ENCODE data around the gene PLCXD1. TPM values are rescaled to one million over a fixed set of nuclear protein-coding genes. Genes with fewer than 3 reads are reported as not detected.

Gene PLCXD1
- total RNA-seq, 2 donors from 2014 or later, result 12.9 to 20.8 TPM

DNA sequence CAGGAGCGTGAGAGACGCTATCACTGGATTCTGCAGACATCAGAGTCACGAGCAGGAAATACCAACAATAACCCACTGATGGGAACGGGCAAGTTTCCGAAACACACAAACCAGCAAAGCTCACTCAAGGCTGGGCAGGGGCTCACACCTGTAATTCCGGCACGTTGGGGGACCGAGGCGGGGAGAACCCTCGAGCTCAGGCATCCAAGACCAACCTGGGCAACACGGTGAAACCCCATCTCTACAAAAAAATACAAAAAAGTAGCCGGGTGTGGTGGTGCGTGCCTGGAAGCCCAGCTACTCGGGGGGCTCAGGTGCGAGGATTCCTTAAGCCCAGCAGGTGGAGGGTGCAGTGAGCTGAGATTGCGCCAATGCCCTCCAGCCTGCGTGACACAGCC lies 54.6 kb downstream of the PLCXD1 start:
- Histone ChIP-seq H3K36me3 (no peaks in the 10 kb centered on the region), H3K9me3 (no peaks in the 10 kb centered on the region), H3K27ac (no peak overlapping the region), H3K4me3 (no peak overlapping the region), H3K27me3 (replicated peaks; ENCODE audit: insufficient read depth) (no peaks in the 10 kb centered on the region), H3K4me1 (replicated peaks) (no peaks in the 10 kb centered on the region)
- TF ChIP-seq POLR2A (IDR thresholded peaks at IDR 0.05) (no peak), POLR2AphosphoS5 (IDR thresholded peaks at IDR 0.05) (no peak)
- TF ChIP-seq, protein P1, sequence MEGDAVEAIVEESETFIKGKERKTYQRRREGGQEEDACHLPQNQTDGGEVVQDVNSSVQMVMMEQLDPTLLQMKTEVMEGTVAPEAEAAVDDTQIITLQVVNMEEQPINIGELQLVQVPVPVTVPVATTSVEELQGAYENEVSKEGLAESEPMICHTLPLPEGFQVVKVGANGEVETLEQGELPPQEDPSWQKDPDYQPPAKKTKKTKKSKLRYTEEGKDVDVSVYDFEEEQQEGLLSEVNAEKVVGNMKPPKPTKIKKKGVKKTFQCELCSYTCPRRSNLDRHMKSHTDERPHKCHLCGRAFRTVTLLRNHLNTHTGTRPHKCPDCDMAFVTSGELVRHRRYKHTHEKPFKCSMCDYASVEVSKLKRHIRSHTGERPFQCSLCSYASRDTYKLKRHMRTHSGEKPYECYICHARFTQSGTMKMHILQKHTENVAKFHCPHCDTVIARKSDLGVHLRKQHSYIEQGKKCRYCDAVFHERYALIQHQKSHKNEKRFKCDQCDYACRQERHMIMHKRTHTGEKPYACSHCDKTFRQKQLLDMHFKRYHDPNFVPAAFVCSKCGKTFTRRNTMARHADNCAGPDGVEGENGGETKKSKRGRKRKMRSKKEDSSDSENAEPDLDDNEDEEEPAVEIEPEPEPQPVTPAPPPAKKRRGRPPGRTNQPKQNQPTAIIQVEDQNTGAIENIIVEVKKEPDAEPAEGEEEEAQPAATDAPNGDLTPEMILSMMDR (IDR thresholded peaks at IDR 0.05), result no peak
- intact Hi-C loops (cut with DNase I), result no loop called here
- 96% methylated on average over 17 of the region's 17 CpGs for WGBS
- no peak for DNase-seq (ENCODE audit: low spot score)

DNA sequence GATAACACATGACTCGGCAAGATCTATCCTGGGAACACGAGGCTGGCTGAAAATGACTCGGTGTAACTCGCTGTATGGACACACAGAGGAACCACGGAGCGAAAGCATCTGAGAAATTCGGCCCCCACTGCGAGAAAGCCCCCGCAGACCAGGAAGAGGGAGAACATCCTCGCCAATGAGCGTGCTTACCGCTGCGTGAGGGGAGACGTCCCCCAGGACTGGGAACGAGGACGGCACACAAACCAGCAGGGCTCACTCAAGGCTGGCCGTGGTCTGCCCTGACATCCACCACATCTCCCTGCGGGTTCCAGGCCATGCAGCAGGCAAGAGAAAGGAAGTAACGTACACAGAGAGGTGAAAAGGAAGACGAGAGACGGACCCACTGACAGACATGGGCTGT lies 55.0 kb downstream of the PLCXD1 start:
- no peak for DNase-seq (ENCODE audit: low spot score)
- TF ChIP-seq, protein P1 (IDR thresholded peaks at IDR 0.05), result no peak
- TF ChIP-seq POLR2A (IDR thresholded peaks at IDR 0.05) (no peak), POLR2AphosphoS5 (IDR thresholded peaks at IDR 0.05) (no peak)
- WGBS, result 90% methylated on average over 21 of the region's 21 CpGs
- H3K36me3 ChIP-seq, result no peaks in the 10 kb centered on the region
- intact Hi-C loops (cut with DNase I), result no loop called here
- no peaks in the 10 kb centered on the region for H3K9me3 ChIP-seq
- no peaks in the 10 kb centered on the region for H3K27me3 ChIP-seq (replicated peaks; ENCODE audit: insufficient read depth)
- no peak overlapping the region for H3K27ac ChIP-seq
- no peak overlapping the region for H3K4me3 ChIP-seq
- H3K4me1 ChIP-seq (replicated peaks), result no peaks in the 10 kb centered on the region

DNA sequence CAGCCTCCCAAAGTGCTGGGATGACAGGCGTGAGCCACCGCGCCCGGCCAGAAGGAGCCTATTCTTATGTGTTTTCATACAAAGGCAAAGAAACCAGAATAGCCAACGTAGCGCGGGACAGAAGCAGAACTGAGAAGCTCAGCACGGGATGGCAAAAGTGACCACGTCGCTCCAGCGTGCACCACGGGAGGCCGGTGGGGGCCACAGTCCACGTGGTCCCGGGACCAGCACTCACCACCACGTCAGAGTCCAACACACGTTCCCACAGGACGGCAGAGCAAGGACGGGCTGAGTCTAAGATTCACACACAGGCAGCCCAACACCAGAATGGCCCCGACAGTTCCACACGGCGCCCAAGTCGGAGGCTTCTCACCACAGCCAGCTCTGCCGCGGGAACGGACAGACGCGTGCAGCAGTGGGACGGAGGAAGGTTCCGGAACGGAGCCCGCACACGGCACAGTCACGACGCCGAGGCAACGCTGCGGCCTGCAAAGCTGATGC lies 56.2 kb downstream of the PLCXD1 start:
- no peaks in the 10 kb centered on the region for H3K9me3 ChIP-seq
- TF ChIP-seq POLR2AphosphoS5 (IDR thresholded peaks at IDR 0.05) (no peak), POLR2A (IDR thresholded peaks at IDR 0.05) (no peak)
- TF ChIP-seq, protein P1 (IDR thresholded peaks at IDR 0.05), result no peak
- H3K4me3 ChIP-seq, result no peak overlapping the region
- DNase-seq (ENCODE audit: low spot score), result no peak
- H3K4me1 ChIP-seq (replicated peaks), result no peaks in the 10 kb centered on the region
- H3K27me3 ChIP-seq (replicated peaks; ENCODE audit: insufficient read depth), result no peaks in the 10 kb centered on the region
- intact Hi-C loops (cut with DNase I), result no loop called here
- no peak overlapping the region for H3K27ac ChIP-seq
- 84% methylated on average over 35 of the region's 38 CpGs for whole genome bisulfite sequencing
- H3K36me3 ChIP-seq, result no peaks in the 10 kb centered on the region

DNA sequence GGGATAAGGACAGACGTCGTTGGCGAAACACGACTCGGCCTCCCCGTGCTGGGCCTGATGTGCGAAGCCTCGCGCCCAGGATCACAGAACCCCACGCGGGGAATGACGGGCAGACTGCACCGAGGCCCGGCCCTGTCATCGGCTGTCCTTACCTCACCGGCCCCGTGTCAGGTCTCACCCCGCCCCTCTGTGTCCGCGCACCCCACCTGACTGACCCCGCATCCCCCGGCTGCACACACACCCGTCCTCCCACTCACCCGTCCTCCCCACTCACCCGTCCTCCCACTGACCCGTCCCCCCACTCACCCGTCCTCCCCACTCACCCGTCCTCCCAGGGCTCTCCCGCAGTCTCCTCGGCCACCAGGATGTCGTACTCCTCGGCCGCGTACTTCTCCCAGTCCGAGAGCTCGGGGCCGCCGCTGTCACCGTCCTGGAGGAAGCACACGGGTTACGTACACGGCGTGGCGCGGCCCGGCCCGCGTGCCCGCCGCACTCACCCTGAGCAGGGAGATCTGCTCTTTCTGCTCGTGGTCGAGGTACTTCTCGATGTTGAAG lies 57.2 kb downstream of the PLCXD1 start:
- no peaks in the 10 kb centered on the region for H3K36me3 ChIP-seq
- DNase-seq (ENCODE audit: low spot score), result no peak

More for the DNA sequence above, 57.2 kb downstream of the PLCXD1 start:
- Histone ChIP-seq H3K27me3 (replicated peaks; ENCODE audit: insufficient read depth) (no peaks in the 10 kb centered on the region), H3K4me1 (replicated peaks) (no peaks in the 10 kb centered on the region), H3K27ac (no peak overlapping the region), H3K4me3 (no peak overlapping the region), H3K9me3 (no peaks in the 10 kb centered on the region)
- 91% methylated on average over 52 of the region's 53 CpGs for WGBS
- intact Hi-C loops (cut with DNase I), result no loop called here
- TF ChIP-seq POLR2AphosphoS5 (IDR thresholded peaks at IDR 0.05) (no peak), POLR2A (IDR thresholded peaks at IDR 0.05) (no peak)
- TF ChIP-seq, protein P1 (IDR thresholded peaks at IDR 0.05), result no peak

All from prostate gland (tissue), 2 donors.